UCSD-AML1 (cell line): ENCODE results near the gene CFAP97.
"Not testable (repeated sequence)": the region's sequence is repeated elsewhere in the genome, so short reads cannot be mapped to it uniquely, and the experiment has no call there.

ENCODE experiments used
- DNase-seq: peaks from one replicate; lab custom pipeline; 2025; ENCODE audit not compliant: unreplicated experiment; lab: John Stamatoyannopoulos, UW

CFAP97 gene

GRCh38 chr4:185142912-185143600, 60.7 kb downstream of the CFAP97 start, which contains the start of gene SLC25A4:
SLC25A4 (plus strand) TSS chr4:185143266; CDS start chr4:185143373, 107 bp downstream.
- peak; percentile 75 for DNase-seq

GRCh38 chr4:185142564-185142911, 61.3 kb downstream of the CFAP97 start:
- no peak for DNase-seq

- no peak for DNase-seq
These were observed 62.0 kb downstream of the CFAP97 start for GRCh38 chr4:185141777-185142176.

GRCh38 chr4:185139736-185140135, 64.1 kb downstream of the CFAP97 start:
- DNase-seq = no peak

- DNase-seq = no peak
These were observed 65.6 kb downstream of the CFAP97 start for GRCh38 chr4:185138161-185138560.

- no peak for DNase-seq
These were observed 66.4 kb downstream of the CFAP97 start for GRCh38 chr4:185137233-185137925.

- no peak for DNase-seq
These were observed 69.4 kb downstream of the CFAP97 start for GRCh38 chr4:185134307-185134869.

- DNase-seq = no peak
These were observed 75.3 kb downstream of the CFAP97 start for GRCh38 chr4:185128272-185129119.

GRCh38 chr4:185127021-185127925, 76.5 kb downstream of the CFAP97 start:
- no peak for DNase-seq

- no peak for DNase-seq
These were observed 79.8 kb downstream of the CFAP97 start for GRCh38 chr4:185124006-185124405.

GRCh38 chr4:185122681-185123345, 81.0 kb downstream of the CFAP97 start:
- DNase-seq = no peak

GRCh38 chr4:185120631-185120946, 83.2 kb downstream of the CFAP97 start:
- no peak for DNase-seq

- no peak for DNase-seq
These were observed 83.7 kb downstream of the CFAP97 start for GRCh38 chr4:185119927-185120630.

GRCh38 chr4:185119467-185119866, 84.3 kb downstream of the CFAP97 start:
- not testable (repeated sequence) for DNase-seq

GRCh38 chr4:185118876-185119275, 84.9 kb downstream of the CFAP97 start:
- no peak for DNase-seq

GRCh38 chr4:185117300-185117934, 86.4 kb downstream of the CFAP97 start:
- DNase-seq = no peak

- DNase-seq = no peak
These were observed 88.0 kb downstream of the CFAP97 start for GRCh38 chr4:185115827-185116232.

- DNase-seq = no peak
These were observed 90.5 kb downstream of the CFAP97 start for GRCh38 chr4:185113340-185113739.

GRCh38 chr4:185112104-185112503, 91.7 kb downstream of the CFAP97 start:
- no peak for DNase-seq
